Liver (tissue), 3 donors: ENCODE measurements around the gene OCA2.

ENCODE experiments used
- CTCF ChIP-seq: fragments of 150-350 bp; IDR thresholded peaks from 2 replicates; pipeline ENCODE4 v1.5.1; 2017; ENCODE audit warnings: improper control_type of control experiment, low read depth, low read length; ENCODE audit not compliant: missing input control
- EGR1 ChIP-seq, 2 donors: IDR thresholded peaks; 2 replicates each; pipeline ENCODE4 v1.6.1; 2016 to 2018; ENCODE audit warnings: antibody characterized with exemption in 2 of 2, low read depth in 2 of 2
- MAX ChIP-seq: IDR thresholded peaks from 2 replicates; pipeline ENCODE4 v1.6.1; 2016; ENCODE audit warnings: antibody characterized with exemption
- YY1 ChIP-seq: IDR thresholded peaks from 2 replicates; pipeline ENCODE4 v1.6.1; 2016; ENCODE audit warnings: antibody characterized with exemption, mild to moderate bottlenecking
- donor health status: healthy.
- donor health status: healthy.

GRCh38 chr15:27741226-27741860 lies 357.8 kb downstream of the OCA2 start:
- TF ChIP-seq CTCF (no peak), EGR1 (IDR thresholded peaks at IDR 0.05; ENCODE audit: low read depth in 2 of 2) (no peak), YY1 (no peak), MAX (no peak)
